Lung (tissue), 12 donors: Measurements from ENCODE around the gene PCDH9. TPM values are rescaled to one million over a fixed set of nuclear protein-coding genes. Genes with fewer than 3 reads are reported as not detected.

Experiments used
- ATAC-seq: fragments of 200-7000 bp; cut with Tn5 transposase; one replicate; pipeline ENCODE4 v1.9.1; 2020; ENCODE audit warnings: moderate number of reproducible peaks; ENCODE audit not compliant: insufficient read depth, low FRiP score
- DNase-seq, 3 donors: peaks; one replicate each; pipeline ENCODE4 v3.0.0-alpha.2; 2013 to 2017
- H3K27ac ChIP-seq, 2 donors: one replicate each; pipeline ENCODE4 v1.5.1; 2013; ENCODE audit warnings: mild to moderate bottlenecking in 2 of 2, moderate library complexity in 2 of 2, control low read depth in 1 of 2, inconsistent platforms in 1 of 2, low read depth in 1 of 2, low read length in 1 of 2
- H3K27me3 ChIP-seq, 3 donors: one replicate each; pipeline ENCODE4 v1.5.1; 2013; ENCODE audit warnings: low read length in 2 of 3; ENCODE audit not compliant: control insufficient read depth in 3 of 3, insufficient read depth in 3 of 3
- H3K36me3 ChIP-seq, 4 donors: one replicate each; pipeline ENCODE4 v1.5.1; 2013; ENCODE audit warnings: low read length in 4 of 4, mild to moderate bottlenecking in 1 of 4, moderate library complexity in 1 of 4; ENCODE audit not compliant: control insufficient read depth in 4 of 4, insufficient read depth in 4 of 4
- H3K4me1 ChIP-seq, 5 donors: one replicate each; pipeline ENCODE4 v1.5.1; 2013; ENCODE audit warnings: low read length in 5 of 5, mild to moderate bottlenecking in 2 of 5, moderate library complexity in 1 of 5; ENCODE audit not compliant: control insufficient read depth in 5 of 5, insufficient read depth in 5 of 5
- H3K4me3 ChIP-seq: one replicate; pipeline ENCODE4 v1.5.1; 2013; ENCODE audit warnings: mild to moderate bottlenecking, control low read depth, moderate library complexity
- H3K9ac ChIP-seq, 2 donors: one replicate each; pipeline ENCODE4 v1.5.1; 2013; ENCODE audit warnings: low read length in 2 of 2, control low read depth in 1 of 2; ENCODE audit not compliant: insufficient read depth in 1 of 2
- H3K9me3 ChIP-seq, 4 donors: one replicate each; pipeline ENCODE4 v1.5.1; 2013; ENCODE audit warnings: low read length in 3 of 4, mild to moderate bottlenecking in 1 of 4, moderate library complexity in 1 of 4; ENCODE audit not compliant: control insufficient read depth in 4 of 4, insufficient read depth in 3 of 4
- CTCF ChIP-seq: IDR thresholded peaks from 2 replicates; pipeline ENCODE4 v1.5.1; 2012; ENCODE audit warnings: mild to moderate bottlenecking; ENCODE audit errors: control extremely low read depth, extremely low read depth
- WGBS, 2 donors: extraction: QIAGEN DNeasy Blood & Tissue Kit; methylation state at CpG; one replicate each; pipeline ENCODE4 v1.1.7; 2013; 5-methylcytosine and 5-hydroxymethylcytosine counted together
- polyA plus RNA-seq, 2 donors: library from polyadenylated mRNA; stranded (reverse); fragments of 200-250 nt; gene quantifications; one replicate each; pipeline ENCODE4 v1.2.1, GENCODE V29; 2013
- total RNA-seq, 2 donors: library from RNA; depleted of rRNA in 1 of 2; stranded (reverse); fragments of >200 nt in 1 of 2; gene quantifications; one replicate each; pipeline ENCODE4 v1.2.1, GENCODE V29; 2014 to 2021
- donor health status: control.
- donor health status: control.
- donor health status: Bipolar disorder and iron deficiency.
- donor health status: healthy.
- donor health status: DM: yes; HTN: yes; CAD: no.

Gene PCDH9
- total and polyA plus RNA-seq, 4 donors = 0.68 to 22.2 (median 4.1) TPM

- Histone ChIP-seq H3K4me1 (no peaks in the 10 kb centered on the region), H3K27me3 (no peaks in the 10 kb centered on the region), H3K36me3 (no peaks in the 10 kb centered on the region), H3K4me3 (no peak overlapping the region), H3K27ac (no peak overlapping the region), H3K9me3 (no peaks in the 10 kb centered on the region), H3K9ac (no peak overlapping the region)
- no peak for TF ChIP-seq CTCF
- WGBS, 2 donors = 42 to 69% methylated on average over 2 of the region's 2 CpGs
- DNase-seq = no peak
- no peak for ATAC-seq
These were observed 852.6 kb downstream of the PCDH9 start for GRCh38 chr13:66377569-66377968.

- DNase-seq (no peak), ATAC-seq (no peak)
- Histone ChIP-seq H3K9me3 (no peaks in the 10 kb centered on the region), H3K9ac (no peak overlapping the region), H3K27ac (no peak overlapping the region), H3K4me3 (no peak overlapping the region), H3K4me1 (no peaks in the 10 kb centered on the region), H3K27me3 (no peaks in the 10 kb centered on the region), H3K36me3 (no peaks in the 10 kb centered on the region)
- TF ChIP-seq CTCF = no peak
- 70 to 81% methylated on average over 2 of the region's 2 CpGs for WGBS, 2 donors
These were observed 854.4 kb downstream of the PCDH9 start for GRCh38 chr13:66375756-66376155.

GRCh38 chr13:66369666-66370065 is 860.5 kb downstream of the PCDH9 start:
- 37 to 75% methylated on average over 1 of the region's 1 CpG for WGBS, 2 donors
- Histone ChIP-seq H3K27ac (no peak overlapping the region), H3K4me1 (no peaks in the 10 kb centered on the region), H3K4me3 (no peak overlapping the region), H3K9me3 (no peaks in the 10 kb centered on the region), H3K9ac (no peak overlapping the region), H3K27me3 (no peaks in the 10 kb centered on the region), H3K36me3 (no peaks in the 10 kb centered on the region)
- DNase-seq (no peak), ATAC-seq (no peak)
- TF ChIP-seq CTCF = no peak

GRCh38 chr13:66367356-66367755 is 862.8 kb downstream of the PCDH9 start:
- no peak overlapping the region for H3K4me3 ChIP-seq

More at GRCh38 chr13:66367356-66367755, 862.8 kb downstream of the PCDH9 start:
- ATAC-seq (no peak), DNase-seq (no peak)
- H3K9me3 ChIP-seq = no peaks in the 10 kb centered on the region
- TF ChIP-seq CTCF = no peak
- H3K9ac ChIP-seq = no peak overlapping the region
- no peaks in the 10 kb centered on the region for H3K4me1 ChIP-seq
- 79 to 87% methylated on average over 1 of the region's 1 CpG for WGBS, 2 donors
- H3K36me3 ChIP-seq = no peaks in the 10 kb centered on the region
- no peaks in the 10 kb centered on the region for H3K27me3 ChIP-seq
- no peak overlapping the region for H3K27ac ChIP-seq
